SK-N-SH (cell line): Measurements from ENCODE around the gene ZNF888.

Experiments used
- EP300 ChIP-seq, 2 experiments: IDR thresholded peaks; 2 replicates each; pipeline versions ENCODE4 v1.4.0 to v1.6.1; 2012; ENCODE audit warnings: borderline replicate concordance in 1 of 2, low read depth in 1 of 2, low read length in 1 of 2
- POLR2AphosphoS5 ChIP-seq: IDR thresholded peaks from 2 replicates; pipeline ENCODE4 v1.6.1; 2012; ENCODE audit warnings: low read depth, low read length
- TF ChIP-seq, protein P1 (sequence below): fragments of 200-600 bp; sonication (generic); IDR thresholded peaks from 2 replicates; pipeline ENCODE4 v1.6.1; 2017; ENCODE audit warnings: antibody characterized with exemption, mild to moderate bottlenecking, moderate library complexity
- TF ChIP-seq, protein P2 (sequence below): IDR thresholded peaks from 2 replicates; pipeline ENCODE4 v1.6.1; 2012; ENCODE audit warnings: mild to moderate bottlenecking, low read depth, low read length, moderate library complexity
- TF ChIP-seq, protein P3 (sequence below): IDR thresholded peaks from 2 replicates; pipeline ENCODE4 v1.4.0; 2012; ENCODE audit warnings: low read depth

DNA sequence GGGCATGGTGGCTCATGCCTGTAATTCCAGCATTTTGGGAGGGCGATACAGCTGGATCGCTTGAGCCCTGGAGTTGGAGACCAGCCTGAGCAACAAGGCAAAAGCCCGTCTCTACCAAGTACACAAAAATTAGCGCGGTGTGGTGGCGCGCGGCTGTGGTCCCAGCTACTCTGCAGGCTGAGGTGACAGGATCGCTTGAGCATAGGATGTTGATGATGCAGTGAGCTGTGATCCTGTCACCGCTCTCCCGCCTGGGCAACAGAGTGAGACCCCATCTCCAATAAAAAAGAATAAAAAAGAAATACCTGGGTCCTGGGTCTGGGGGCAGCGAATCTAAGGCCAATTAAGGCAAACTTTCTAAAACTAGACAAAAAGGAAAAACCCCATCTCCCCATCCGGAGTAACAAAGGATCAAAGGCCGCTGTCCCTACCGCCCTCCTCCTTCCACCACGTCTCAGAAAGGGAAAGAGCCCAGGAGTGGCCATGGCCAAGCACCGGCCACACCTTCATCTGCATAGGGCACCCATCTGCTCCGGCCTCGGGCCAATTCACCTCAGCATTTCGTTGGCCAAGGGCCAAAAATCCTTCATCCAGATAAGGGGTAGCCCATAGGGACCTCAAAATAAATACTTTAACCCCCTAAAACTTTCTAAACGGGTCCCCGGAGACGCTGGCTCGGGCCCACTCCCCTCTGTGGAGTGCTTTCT lies 26.6 kb downstream of the ZNF888 start:
- TF ChIP-seq, protein P1, sequence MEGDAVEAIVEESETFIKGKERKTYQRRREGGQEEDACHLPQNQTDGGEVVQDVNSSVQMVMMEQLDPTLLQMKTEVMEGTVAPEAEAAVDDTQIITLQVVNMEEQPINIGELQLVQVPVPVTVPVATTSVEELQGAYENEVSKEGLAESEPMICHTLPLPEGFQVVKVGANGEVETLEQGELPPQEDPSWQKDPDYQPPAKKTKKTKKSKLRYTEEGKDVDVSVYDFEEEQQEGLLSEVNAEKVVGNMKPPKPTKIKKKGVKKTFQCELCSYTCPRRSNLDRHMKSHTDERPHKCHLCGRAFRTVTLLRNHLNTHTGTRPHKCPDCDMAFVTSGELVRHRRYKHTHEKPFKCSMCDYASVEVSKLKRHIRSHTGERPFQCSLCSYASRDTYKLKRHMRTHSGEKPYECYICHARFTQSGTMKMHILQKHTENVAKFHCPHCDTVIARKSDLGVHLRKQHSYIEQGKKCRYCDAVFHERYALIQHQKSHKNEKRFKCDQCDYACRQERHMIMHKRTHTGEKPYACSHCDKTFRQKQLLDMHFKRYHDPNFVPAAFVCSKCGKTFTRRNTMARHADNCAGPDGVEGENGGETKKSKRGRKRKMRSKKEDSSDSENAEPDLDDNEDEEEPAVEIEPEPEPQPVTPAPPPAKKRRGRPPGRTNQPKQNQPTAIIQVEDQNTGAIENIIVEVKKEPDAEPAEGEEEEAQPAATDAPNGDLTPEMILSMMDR, result no peak
- TF ChIP-seq, protein P2, sequence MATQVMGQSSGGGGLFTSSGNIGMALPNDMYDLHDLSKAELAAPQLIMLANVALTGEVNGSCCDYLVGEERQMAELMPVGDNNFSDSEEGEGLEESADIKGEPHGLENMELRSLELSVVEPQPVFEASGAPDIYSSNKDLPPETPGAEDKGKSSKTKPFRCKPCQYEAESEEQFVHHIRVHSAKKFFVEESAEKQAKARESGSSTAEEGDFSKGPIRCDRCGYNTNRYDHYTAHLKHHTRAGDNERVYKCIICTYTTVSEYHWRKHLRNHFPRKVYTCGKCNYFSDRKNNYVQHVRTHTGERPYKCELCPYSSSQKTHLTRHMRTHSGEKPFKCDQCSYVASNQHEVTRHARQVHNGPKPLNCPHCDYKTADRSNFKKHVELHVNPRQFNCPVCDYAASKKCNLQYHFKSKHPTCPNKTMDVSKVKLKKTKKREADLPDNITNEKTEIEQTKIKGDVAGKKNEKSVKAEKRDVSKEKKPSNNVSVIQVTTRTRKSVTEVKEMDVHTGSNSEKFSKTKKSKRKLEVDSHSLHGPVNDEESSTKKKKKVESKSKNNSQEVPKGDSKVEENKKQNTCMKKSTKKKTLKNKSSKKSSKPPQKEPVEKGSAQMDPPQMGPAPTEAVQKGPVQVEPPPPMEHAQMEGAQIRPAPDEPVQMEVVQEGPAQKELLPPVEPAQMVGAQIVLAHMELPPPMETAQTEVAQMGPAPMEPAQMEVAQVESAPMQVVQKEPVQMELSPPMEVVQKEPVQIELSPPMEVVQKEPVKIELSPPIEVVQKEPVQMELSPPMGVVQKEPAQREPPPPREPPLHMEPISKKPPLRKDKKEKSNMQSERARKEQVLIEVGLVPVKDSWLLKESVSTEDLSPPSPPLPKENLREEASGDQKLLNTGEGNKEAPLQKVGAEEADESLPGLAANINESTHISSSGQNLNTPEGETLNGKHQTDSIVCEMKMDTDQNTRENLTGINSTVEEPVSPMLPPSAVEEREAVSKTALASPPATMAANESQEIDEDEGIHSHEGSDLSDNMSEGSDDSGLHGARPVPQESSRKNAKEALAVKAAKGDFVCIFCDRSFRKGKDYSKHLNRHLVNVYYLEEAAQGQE, result no peak
- TF ChIP-seq EP300 (IDR thresholded peaks at IDR 0.05; ENCODE audit: borderline replicate concordance in 1 of 2, low read depth in 1 of 2, low read length in 1 of 2) (no peak), POLR2AphosphoS5 (no peak)
- TF ChIP-seq, protein P3, sequence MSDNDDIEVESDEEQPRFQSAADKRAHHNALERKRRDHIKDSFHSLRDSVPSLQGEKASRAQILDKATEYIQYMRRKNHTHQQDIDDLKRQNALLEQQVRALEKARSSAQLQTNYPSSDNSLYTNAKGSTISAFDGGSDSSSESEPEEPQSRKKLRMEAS, result no peak
